ELR (cell line): ENCODE data around the gene CLEC14A.

ENCODE experiments used
- DNase-seq: peaks from one replicate; pipeline ENCODE4 v3.0.0-alpha.2; 2015; ENCODE audit warnings: low read depth

The CLEC14A gene

GRCh38 chr14:38205949-38206665, 49.8 kb downstream of the CLEC14A start:
- DNase-seq, result no peak

- no peak for DNase-seq
Measured at GRCh38 chr14:38205119-38205813, 50.6 kb downstream of the CLEC14A start.

- no peak for DNase-seq
Measured at GRCh38 chr14:38204719-38205115, 51.2 kb downstream of the CLEC14A start.
